HEK293 (cell line): ENCODE results near the gene CELF1.

ENCODE experiments used
- BCL11B ChIP-seq: fragments of 450-650 bp; formaldehyde crosslinking; IDR thresholded peaks from 2 replicates; pipeline ENCODE4 v1.5.1; 2016; ENCODE audit warnings: low read depth, missing biosample characterization, missing genetic modification characterization
- ZBTB20 ChIP-seq: fragments of 450-650 bp; formaldehyde crosslinking; IDR thresholded peaks from 2 replicates; pipeline ENCODE4 v1.5.1; 2016; ENCODE audit warnings: missing biosample characterization, missing genetic modification characterization
- ZNF768 ChIP-seq: fragments of 450-650 bp; formaldehyde crosslinking; IDR thresholded peaks from 2 replicates; pipeline ENCODE4 v1.5.1; 2018; ENCODE audit warnings: missing biosample characterization, mild to moderate bottlenecking, missing genetic modification characterization
- TF ChIP-seq, protein P1 (sequence below): fragments of 450-650 bp; formaldehyde crosslinking; IDR thresholded peaks from 2 replicates; pipeline ENCODE4 v1.5.1; 2016; ENCODE audit warnings: missing biosample characterization, missing genetic modification characterization
- TF ChIP-seq, protein P2 (sequence below): fragments of 450-650 bp; formaldehyde crosslinking; conservative IDR thresholded peaks from 2 replicates; pipeline ENCODE4 v1.5.1; 2016; ENCODE audit warnings: low read depth, missing biosample characterization, missing genetic modification characterization
- TF ChIP-seq, protein P3 (sequence below): fragments of 450-650 bp; formaldehyde crosslinking; IDR thresholded peaks from 2 replicates; pipeline ENCODE4 v1.5.1; 2016; ENCODE audit warnings: missing biosample characterization, missing genetic modification characterization

The CELF1 gene

DNA sequence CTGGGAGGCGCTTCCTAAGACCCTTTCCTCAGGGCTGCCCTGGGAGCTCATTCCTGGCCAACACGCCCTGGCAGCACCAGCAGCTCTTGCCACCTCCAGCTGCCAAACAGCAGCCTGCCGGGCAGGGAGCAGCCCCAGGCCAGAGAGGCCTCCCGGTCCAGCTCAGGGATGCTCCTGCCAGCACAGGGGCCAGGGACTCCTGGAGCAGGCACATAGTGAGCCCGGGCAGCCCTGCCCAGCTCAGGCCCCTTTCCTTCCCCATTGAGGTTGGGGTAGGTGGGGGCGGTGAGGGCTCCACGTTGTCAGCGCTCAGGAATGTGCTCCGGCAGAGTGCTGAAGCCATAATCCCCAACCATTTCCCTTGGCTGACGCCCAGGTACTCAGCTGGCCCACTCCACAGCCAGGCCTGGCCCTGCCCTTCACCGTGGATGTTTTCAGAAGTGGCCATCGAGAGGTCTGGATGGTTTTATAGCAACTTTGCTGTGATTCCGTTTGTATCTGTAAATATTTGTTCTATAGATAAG, 136.9 kb downstream of the CELF1 start (continued):
- TF ChIP-seq, protein P1, sequence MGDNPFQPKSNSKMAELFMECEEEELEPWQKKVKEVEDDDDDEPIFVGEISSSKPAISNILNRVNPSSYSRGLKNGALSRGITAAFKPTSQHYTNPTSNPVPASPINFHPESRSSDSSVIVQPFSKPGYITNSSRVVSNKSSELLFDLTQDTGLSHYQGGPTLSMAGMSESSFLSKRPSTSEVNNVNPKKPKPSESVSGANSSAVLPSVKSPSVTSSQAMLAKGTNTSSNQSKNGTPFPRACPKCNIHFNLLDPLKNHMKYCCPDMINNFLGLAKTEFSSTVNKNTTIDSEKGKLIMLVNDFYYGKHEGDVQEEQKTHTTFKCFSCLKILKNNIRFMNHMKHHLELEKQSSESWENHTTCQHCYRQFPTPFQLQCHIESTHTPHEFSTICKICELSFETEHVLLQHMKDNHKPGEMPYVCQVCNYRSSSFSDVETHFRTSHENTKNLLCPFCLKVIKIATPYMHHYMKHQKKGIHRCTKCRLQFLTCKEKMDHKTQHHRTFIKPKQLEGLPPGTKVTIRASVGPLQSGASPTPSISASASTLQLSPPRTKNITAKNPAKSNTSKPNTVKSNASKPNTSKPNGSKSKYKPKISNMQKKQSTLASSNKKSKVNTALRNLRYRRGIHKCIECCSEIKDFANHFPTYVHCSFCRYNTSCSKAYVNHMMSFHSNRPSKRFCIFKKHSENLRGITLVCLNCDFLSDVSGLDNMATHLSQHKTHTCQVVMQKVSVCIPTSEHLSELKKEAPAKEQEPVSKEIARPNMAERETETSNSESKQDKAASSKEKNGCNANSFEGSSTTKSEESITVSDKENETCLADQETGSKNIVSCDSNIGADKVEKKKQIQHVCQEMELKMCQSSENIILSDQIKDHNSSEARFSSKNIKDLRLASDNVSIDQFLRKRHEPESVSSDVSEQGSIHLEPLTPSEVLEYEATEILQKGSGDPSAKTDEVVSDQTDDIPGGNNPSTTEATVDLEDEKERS (tag by site-specific recombination) = no peak
- TF ChIP-seq, protein P2, sequence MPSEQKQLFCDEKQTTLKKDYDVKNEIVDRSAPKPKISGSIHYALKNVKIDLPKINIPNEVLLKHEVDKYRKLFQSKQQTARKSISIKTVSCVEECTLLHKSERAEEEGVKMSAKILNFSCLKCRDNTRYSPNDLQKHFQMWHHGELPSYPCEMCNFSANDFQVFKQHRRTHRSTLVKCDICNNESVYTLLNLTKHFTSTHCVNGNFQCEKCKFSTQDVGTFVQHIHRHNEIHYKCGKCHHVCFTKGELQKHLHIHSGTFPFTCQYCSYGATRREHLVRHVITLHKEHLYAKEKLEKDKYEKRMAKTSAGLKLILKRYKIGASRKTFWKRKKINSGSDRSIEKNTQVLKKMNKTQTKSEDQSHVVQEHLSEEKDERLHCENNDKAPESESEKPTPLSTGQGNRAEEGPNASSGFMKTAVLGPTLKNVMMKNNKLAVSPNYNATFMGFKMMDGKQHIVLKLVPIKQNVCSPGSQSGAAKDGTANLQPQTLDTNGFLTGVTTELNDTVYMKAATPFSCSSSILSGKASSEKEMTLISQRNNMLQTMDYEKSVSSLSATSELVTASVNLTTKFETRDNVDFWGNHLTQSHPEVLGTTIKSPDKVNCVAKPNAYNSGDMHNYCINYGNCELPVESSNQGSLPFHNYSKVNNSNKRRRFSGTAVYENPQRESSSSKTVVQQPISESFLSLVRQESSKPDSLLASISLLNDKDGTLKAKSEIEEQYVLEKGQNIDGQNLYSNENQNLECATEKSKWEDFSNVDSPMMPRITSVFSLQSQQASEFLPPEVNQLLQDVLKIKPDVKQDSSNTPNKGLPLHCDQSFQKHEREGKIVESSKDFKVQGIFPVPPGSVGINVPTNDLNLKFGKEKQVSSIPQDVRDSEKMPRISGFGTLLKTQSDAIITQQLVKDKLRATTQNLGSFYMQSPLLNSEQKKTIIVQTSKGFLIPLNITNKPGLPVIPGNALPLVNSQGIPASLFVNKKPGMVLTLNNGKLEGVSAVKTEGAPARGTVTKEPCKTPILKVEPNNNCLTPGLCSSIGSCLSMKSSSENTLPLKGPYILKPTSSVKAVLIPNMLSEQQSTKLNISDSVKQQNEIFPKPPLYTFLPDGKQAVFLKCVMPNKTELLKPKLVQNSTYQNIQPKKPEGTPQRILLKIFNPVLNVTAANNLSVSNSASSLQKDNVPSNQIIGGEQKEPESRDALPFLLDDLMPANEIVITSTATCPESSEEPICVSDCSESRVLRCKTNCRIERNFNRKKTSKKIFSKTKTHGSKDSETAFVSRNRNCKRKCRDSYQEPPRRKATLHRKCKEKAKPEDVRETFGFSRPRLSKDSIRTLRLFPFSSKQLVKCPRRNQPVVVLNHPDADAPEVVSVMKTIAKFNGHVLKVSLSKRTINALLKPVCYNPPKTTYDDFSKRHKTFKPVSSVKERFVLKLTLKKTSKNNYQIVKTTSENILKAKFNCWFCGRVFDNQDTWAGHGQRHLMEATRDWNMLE (tag by site-specific recombination) = no peak
- TF ChIP-seq BCL11B = no peak
- no peak for TF ChIP-seq ZNF768 (tag by site-specific recombination)
- TF ChIP-seq, protein P3, sequence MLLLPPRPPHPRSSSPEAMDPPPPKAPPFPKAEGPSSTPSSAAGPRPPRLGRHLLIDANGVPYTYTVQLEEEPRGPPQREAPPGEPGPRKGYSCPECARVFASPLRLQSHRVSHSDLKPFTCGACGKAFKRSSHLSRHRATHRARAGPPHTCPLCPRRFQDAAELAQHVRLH (tag by site-specific recombination) = no peak
- peak; percentile 34; the same call in 1 of the 2 replicates for TF ChIP-seq ZBTB20 (tag by site-specific recombination)
